DOHH2 (cell line): ENCODE measurements around the gene VSTM2B.

Experiments
- H3F3A ChIP-seq: fragments of 200-600 bp; sonication (generic), shearing (Covaris generic); 2 replicates; pipeline ENCODE4 v1.6.0; 2016; ENCODE audit warnings: antibody characterized with exemption, mild to moderate bottlenecking; ENCODE audit not compliant: control insufficient read depth, insufficient read depth
- H3K27ac ChIP-seq: fragments of 200-600 bp; sonication (generic); 2 replicates; pipeline ENCODE4 v1.5.1; 2014; ENCODE audit warnings: low read depth, mild to moderate bottlenecking, low read length, moderate library complexity
- H3K27me3 ChIP-seq: fragments of 200-600 bp; sonication (generic); 2 replicates; pipeline ENCODE4 v1.6.1; 2014; ENCODE audit warnings: mild to moderate bottlenecking, low read length, mixed read lengths; ENCODE audit not compliant: control insufficient read depth
- H3K36me3 ChIP-seq: fragments of 200-600 bp; sonication (generic); 2 replicates; pipeline ENCODE4 v1.6.1; 2014; ENCODE audit warnings: mild to moderate bottlenecking, low read length, moderate library complexity, mixed read lengths; ENCODE audit not compliant: control insufficient read depth
- H3K4me1 ChIP-seq: fragments of 200-600 bp; sonication (generic); 2 replicates; pipeline ENCODE4 v1.6.1; 2014; ENCODE audit warnings: mild to moderate bottlenecking, low read length, mixed read lengths; ENCODE audit not compliant: control insufficient read depth
- H3K4me2 ChIP-seq: fragments of 200-600 bp; sonication (generic); 2 replicates; pipeline ENCODE4 v1.6.0; 2014; ENCODE audit warnings: mild to moderate bottlenecking, low read length, moderate library complexity
- H3K4me3 ChIP-seq: fragments of 200-600 bp; sonication (generic); 2 replicates; pipeline ENCODE4 v1.5.1; 2014; ENCODE audit warnings: mild to moderate bottlenecking, low read length, mixed read lengths
- H3K79me2 ChIP-seq: fragments of 200-600 bp; sonication (generic); 2 replicates; pipeline ENCODE4 v1.6.1; 2014; ENCODE audit warnings: mild to moderate bottlenecking, low read length, mixed read lengths; ENCODE audit not compliant: control insufficient read depth
- H3K9me2 ChIP-seq: fragments of 200-600 bp; sonication (generic); replicated peaks from 2 replicates; pipeline ENCODE4 v1.6.1; 2014; ENCODE audit warnings: mild to moderate bottlenecking, low read length, mixed read lengths; ENCODE audit not compliant: control insufficient read depth
- H3K9me3 ChIP-seq: fragments of 200-600 bp; sonication (generic); 2 replicates; pipeline ENCODE4 v1.6.1; 2014; ENCODE audit warnings: antibody characterized with exemption, low read length, mixed read lengths; ENCODE audit not compliant: control insufficient read depth, insufficient read depth
- H4K20me1 ChIP-seq: fragments of 200-600 bp; sonication (generic); 2 replicates; pipeline ENCODE4 v1.6.0; 2014; ENCODE audit warnings: low read depth, mild to moderate bottlenecking, antibody characterized with exemption, low read length, moderate library complexity; ENCODE audit not compliant: control insufficient read depth, insufficient read depth
- EZH2phosphoT487 ChIP-seq: fragments of 200-600 bp; sonication (generic); IDR thresholded peaks from 2 replicates; pipeline ENCODE4 v1.6.1; 2017; ENCODE audit warnings: borderline replicate concordance, mild to moderate bottlenecking, antibody characterized with exemption, low read length, moderate library complexity, mixed read lengths
- TF ChIP-seq, protein P1 (sequence below): fragments of 200-600 bp; sonication (generic); IDR thresholded peaks from one replicate; pipeline ENCODE4 v1.5.1; 2014; ENCODE audit warnings: antibody characterized with exemption, mild to moderate bottlenecking, low read depth, low read length; ENCODE audit not compliant: poor library complexity, severe bottlenecking

Gene VSTM2B

DNA sequence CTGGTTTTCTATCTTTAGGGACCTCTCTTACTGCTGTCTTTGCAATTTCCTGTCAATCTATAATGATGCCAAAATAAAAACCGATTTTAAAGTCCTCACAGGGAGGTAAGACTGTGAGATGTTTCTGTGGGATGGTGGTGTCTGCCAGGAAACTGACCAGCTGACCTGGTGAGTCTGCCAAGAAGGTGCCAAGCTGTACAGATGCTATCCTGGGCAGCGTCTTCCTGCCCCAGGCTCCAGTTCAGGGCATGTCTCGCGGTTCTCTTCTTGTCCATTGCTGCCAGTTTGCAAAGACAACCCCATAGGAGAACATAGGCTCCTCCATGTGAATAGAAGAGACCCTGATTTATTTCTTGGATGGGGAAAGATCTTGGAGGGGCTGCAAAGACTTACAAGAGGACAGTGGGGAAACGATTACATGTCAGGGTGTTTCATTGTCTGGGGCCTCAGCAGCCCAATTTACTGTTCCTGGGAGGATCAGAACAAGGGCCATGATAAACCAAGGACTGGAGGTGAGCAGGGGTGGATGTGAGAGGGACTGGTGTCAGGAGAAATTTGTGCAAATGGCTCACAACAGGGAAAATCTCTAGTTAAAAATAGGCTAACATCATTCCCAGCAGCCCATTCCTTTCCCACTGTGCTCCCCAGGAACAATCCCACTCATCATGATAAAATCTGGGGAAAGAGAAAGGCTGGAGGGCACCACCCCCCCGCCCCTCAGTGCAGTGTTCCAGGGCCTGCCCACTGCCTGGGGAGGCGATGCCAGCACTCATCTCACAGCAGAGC, 42.7 kb upstream of the VSTM2B start:
- Histone ChIP-seq H3K9me3 (peaks cover 4% of the 10 kb centered on the region; the same call in 1 of the 2 replicates), H3K4me3 (no peak overlapping the region), H3F3A (no peaks in the 10 kb centered on the region), H3K79me2 (no peaks in the 10 kb centered on the region), H3K4me2 (no peak overlapping the region), H3K9me2 (no peaks in the 10 kb centered on the region), H3K27me3 (no peaks in the 10 kb centered on the region), H3K4me1 (no peaks in the 10 kb centered on the region), H4K20me1 (no peaks in the 10 kb centered on the region), H3K27ac (no peak overlapping the region), H3K36me3 (no peaks in the 10 kb centered on the region)
- no peak for TF ChIP-seq EZH2phosphoT487
- TF ChIP-seq, protein P1, sequence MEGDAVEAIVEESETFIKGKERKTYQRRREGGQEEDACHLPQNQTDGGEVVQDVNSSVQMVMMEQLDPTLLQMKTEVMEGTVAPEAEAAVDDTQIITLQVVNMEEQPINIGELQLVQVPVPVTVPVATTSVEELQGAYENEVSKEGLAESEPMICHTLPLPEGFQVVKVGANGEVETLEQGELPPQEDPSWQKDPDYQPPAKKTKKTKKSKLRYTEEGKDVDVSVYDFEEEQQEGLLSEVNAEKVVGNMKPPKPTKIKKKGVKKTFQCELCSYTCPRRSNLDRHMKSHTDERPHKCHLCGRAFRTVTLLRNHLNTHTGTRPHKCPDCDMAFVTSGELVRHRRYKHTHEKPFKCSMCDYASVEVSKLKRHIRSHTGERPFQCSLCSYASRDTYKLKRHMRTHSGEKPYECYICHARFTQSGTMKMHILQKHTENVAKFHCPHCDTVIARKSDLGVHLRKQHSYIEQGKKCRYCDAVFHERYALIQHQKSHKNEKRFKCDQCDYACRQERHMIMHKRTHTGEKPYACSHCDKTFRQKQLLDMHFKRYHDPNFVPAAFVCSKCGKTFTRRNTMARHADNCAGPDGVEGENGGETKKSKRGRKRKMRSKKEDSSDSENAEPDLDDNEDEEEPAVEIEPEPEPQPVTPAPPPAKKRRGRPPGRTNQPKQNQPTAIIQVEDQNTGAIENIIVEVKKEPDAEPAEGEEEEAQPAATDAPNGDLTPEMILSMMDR = no peak

DNA sequence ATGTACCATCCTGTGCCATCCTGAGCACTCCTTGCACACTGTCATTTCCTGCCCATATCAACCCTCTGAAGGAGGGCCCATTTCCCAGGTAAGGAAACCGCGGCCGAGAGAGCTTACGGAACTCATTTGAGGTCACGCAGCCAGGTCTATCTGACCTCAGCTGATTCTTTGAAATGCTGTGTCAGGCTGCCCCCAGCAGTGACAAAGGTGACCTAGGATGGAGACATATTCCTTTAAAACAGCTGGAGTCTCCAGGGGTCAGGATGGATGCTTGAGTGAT, 42.2 kb upstream of the VSTM2B start:
- no peaks in the 10 kb centered on the region for H3K36me3 ChIP-seq
- peaks cover 4% of the 10 kb centered on the region; the same call in 1 of the 2 replicates for H3K9me3 ChIP-seq
- H3F3A ChIP-seq = no peaks in the 10 kb centered on the region
- no peak overlapping the region for H3K4me2 ChIP-seq
- H3K27me3 ChIP-seq = no peaks in the 10 kb centered on the region
- H4K20me1 ChIP-seq = no peaks in the 10 kb centered on the region
- no peaks in the 10 kb centered on the region for H3K9me2 ChIP-seq
- H3K4me1 ChIP-seq = no peaks in the 10 kb centered on the region
- H3K4me3 ChIP-seq = no peak overlapping the region
- H3K79me2 ChIP-seq = no peaks in the 10 kb centered on the region
- no peak overlapping the region for H3K27ac ChIP-seq
- TF ChIP-seq EZH2phosphoT487 = no peak
- TF ChIP-seq, protein P1 = no peak

DNA sequence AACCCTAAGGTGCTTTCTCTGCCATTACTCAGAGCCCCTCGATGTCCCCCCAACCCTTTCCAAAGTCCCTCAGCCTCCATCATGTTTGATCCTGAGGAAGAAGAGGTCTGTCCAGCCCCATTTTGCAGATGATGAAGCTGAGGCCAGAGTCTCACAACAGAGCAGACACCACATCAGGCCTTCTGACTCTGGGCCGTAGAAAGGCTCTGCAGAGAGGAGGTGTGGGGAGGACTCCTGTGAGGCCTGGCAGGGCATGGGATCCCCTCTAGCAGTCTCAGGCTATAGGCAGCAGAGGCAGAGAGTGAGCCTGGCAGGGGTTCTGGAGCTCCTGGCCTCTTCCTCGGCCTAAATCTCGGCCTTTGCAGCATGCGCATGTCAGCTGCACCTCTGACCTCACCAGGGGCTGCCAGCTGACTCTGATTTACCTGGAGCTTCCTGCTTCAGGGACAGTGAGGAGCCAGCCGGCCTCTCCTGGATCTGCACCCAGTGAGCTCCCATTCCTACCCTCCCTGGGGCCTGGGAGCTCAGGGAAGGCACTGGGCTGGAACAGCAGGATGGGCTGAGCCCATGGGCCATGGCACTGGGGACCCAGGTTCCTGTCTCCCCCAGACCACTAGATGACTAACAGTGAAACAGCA, 41.7 kb upstream of the VSTM2B start:
- Histone ChIP-seq H3K79me2 (no peaks in the 10 kb centered on the region), H3F3A (no peaks in the 10 kb centered on the region), H3K9me2 (no peaks in the 10 kb centered on the region), H3K4me1 (no peaks in the 10 kb centered on the region), H3K27me3 (no peaks in the 10 kb centered on the region), H3K36me3 (no peaks in the 10 kb centered on the region), H3K4me2 (no peak overlapping the region), H4K20me1 (no peaks in the 10 kb centered on the region), H3K4me3 (no peak overlapping the region), H3K27ac (no peak overlapping the region), H3K9me3 (peaks cover 4% of the 10 kb centered on the region; the same call in 1 of the 2 replicates)
- TF ChIP-seq, protein P1 = no peak
- no peak for TF ChIP-seq EZH2phosphoT487
